SKM-1 treated with dmso at 0.1 percent for 144 hours (cell line): Measurements from ENCODE around the gene SPATA2.
"Not testable (repeated sequence)": the region's sequence is repeated elsewhere in the genome, so short reads cannot be mapped to it uniquely, and the experiment has no call there.

Experiments
- DNase-seq: peaks from one replicate; lab custom pipeline; 2025; ENCODE audit not compliant: unreplicated experiment; lab: John Stamatoyannopoulos, UW

SPATA2 gene, protein sequence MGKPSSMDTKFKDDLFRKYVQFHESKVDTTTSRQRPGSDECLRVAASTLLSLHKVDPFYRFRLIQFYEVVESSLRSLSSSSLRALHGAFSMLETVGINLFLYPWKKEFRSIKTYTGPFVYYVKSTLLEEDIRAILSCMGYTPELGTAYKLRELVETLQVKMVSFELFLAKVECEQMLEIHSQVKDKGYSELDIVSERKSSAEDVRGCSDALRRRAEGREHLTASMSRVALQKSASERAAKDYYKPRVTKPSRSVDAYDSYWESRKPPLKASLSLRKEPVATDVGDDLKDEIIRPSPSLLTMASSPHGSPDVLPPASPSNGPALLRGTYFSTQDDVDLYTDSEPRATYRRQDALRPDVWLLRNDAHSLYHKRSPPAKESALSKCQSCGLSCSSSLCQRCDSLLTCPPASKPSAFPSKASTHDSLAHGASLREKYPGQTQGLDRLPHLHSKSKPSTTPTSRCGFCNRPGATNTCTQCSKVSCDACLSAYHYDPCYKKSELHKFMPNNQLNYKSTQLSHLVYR

DNA sequence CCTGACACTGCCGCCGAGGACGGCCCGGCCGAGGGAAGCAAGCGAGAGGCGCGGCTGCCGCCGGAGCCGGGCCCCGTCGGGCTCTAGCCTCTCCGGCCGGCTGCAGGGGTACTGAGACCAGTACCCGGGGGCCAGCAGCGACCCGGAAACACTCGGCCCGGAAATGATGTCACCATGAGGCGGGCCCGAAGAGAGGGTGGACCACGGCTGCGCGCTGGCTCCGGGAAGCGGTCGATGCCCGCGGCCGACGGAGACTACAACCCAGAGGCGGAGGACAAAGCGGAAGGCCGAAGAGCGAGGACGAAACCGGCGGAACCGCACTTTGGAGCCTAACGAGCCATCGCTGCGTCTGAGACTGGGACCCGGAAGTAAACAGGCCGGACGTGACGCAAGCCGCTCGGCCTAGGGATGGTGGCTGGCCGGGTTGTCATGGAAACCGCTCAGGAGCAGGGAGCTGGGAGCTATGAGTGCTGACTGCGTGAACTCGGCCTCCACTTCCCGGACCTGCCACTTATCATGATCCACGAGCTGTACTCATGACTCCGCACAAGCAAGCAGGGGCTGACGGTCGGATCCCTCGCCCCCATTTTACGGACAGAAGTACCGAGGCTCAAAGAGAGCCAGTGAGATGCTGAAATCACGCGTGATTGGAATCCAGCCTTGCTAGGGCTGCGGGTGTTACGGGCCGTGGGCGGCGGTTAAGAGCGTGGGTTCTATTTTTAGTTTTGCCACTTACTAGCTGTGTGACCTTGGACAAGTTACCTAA lies at the start of gene SPATA2:
Gene SPATA2, minus strand, starts transcription at position 150 of the 766 bp plus-strand sequence. CDS start 7,039 bp downstream, outside the sequence.
- DNase-seq: peak; percentile 87

DNA sequence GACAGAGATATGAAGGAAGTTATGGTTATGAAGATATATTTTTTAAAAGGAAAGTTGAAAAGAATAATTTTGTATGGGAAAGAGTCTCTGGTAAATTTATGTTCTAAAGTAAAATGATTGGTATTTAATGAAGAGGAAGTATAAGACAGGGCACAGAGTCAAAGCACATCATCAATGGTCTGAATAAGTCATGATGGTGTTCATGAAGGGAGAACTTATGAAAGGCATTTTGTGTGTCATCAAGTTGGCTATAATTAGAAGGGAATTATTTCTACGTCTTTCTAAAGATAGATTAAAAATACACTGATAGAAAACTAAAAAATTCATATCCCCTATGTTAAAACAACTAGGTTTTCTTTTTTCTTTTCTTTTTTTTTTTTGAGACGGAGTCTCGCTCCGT lies 46.1 kb upstream of the SPATA2 start:
- no peak for DNase-seq

DNA sequence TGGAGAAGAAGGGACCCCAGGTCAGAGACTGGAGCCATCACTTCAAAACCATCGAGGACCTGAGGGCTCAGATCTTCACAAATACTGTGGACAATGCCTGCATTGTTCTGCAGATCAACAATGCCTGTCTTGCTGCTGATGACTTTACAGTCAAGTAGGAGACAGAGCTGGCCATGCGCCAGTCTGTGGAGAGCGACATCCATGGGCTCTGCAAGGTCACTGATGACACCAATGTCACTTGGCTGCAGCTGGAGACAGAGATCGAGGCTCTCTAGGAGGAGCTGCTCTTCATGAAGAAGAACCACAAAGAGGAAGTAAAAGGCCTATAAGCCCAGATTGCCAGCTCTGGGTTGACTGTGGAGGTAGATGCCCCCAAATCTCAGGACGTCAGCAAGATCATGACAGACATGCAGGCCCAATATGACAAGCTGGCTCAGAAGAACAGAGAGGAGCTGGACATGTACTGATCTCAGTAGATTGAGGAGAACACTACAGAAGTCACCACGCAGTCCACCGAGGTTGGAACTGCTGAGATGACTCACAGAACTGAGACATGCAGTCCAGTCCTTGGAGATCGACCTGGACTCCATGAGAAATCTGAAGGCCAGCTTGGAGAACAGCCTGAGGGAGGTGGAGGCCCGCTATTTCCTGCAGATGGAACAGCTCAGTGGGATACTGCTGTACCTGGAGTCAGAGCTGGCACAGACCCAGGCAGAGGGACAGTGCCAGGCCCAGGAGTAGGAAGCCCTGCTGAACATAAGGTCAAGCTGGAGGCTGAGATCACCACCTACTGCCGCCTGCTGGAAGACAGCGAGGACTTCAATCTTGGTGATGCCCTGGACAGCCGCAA lies 42.0 kb upstream of the SPATA2 start:
- peak; percentile 12 for DNase-seq

DNA sequence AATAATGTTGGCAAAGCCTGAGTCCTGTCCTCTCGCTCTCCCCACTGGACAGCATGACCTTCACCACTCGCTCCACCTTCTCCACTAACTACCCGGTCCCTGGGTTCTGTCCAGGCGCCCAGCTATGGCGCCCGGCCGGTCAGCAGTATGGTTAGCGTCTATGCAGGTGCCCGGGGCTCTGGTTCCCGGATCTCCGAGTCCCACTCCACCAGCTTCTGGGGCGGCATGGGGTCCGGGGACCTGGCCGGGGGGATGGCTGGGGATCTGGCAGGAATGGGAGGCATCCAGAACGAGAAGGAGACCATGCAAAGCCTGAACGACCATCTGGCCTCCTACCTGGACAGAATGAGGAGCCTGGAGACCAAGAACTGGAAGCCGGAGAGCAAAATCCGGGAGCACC lies 41.4 kb upstream of the SPATA2 start:
- DNase-seq: no peak

DNA sequence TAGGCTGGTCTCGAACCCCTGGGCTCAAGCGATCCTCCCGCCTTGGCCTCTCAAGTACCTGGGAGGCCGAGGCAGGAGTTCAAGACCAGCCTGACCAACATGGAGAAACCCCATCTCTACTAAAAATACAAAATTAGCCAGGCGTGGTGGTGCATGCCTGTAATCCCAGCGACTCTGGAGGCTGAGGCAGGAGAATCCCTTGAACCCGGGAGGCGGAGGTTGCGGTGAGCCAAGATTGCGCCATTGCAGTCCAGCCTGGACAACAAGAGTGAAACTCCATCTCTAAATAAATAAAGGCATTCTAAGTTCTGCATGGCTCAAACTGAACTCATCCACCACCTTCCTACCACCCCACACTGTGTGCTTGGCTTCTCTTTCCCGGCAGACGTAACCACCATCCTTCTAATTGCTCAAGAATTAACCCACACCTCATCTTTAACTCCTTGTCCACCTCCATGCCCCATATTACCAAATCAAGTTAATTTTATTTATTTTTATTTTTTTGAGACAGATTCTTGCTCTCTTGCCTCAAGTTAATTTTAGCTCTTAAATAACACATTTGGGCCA lies 40.6 kb upstream of the SPATA2 start:
- DNase-seq: not testable (repeated sequence)

DNA sequence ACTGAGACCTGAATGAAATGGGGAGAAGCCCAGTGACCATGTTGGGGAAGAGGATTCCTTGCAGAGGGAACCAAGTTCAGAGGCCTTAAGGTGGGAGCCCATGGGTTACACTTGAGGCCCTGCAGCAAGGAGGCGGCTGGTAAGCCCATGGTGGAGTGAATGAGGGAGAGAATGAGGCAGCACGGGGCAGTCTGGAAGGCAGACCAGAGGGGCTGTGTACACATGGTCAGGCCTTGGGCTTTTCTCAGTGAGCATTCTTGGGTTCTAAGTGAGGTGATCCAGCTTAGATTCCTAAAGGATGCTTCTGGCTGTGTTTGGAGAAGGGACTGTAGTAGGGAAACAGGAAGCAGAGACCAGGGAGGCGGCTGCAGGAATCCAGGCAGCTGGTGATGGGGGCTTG lies 39.8 kb upstream of the SPATA2 start:
- DNase-seq: no peak

DNA sequence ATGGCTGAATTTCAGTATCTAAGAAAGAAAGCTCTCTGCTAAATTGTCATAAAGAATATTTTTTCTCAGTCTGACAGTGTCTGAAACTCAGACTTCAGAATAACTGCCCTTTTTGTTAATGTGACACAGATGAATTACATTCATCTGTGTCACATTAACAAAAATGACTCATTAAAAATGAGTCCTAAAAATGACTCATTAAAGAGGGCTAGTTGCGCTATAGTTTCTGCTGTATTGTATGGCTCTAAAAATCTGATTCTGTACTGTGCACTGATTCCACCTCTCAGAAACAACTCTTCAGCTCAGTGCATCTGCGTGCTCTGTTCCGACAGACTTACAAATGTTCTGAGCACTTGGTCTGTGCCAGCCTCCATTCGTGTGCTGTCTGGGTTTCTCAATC lies 35.8 kb upstream of the SPATA2 start:
- no peak for DNase-seq

DNA sequence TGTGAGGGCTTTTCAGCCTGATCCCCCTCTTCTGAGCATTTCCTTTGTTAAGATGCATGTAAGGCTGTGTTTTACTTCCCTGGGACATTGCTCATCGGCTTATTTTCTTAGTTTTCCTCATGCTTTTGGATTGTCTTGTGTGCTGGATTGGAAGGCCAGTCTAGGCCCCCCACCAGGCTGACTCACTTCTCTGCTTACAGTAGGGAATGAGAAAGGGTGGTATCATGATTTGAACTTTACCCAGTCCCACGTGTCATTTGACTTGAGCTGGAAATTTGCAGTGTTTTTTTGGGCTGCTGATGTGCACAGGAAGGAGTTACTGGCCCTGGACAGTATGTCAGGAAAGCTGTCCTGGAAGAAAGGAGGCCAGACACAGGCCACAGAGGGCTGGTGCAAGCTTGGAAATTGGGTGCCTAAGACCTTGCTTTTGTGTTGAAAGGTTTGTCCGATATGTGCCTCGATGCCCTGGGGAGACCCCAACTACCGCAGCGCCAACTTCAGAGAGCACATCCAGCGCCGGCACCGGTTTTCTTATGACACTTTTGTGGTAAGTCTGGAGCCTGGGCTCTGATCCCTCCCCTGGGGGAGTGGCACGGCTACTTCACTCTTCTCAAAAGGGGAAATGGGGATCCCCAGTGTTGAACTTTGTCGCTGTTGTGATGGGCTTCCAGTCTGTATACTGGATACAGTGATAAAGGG lies 33.6 kb upstream of the SPATA2 start:
- no peak for DNase-seq

DNA sequence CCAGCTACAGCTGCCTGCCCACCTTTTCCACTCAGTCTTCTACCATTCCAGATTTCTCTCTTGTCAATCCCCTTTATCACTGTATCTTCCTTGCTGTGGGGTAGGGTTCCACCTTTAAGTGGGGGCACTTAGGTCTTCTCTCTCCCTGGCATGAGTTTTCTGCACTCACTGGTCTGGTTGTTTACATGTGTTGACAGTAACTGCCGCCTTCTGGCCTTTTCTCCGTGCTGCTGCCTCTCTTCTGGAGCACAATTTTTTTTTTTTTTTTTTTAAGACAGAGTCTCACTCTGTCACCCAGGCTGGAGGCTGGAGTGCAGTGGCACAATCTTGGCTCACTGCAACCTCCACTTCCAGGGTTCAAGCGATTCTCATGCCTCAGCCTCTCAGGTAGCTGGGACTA lies 32.8 kb upstream of the SPATA2 start:
- no peak for DNase-seq

DNA sequence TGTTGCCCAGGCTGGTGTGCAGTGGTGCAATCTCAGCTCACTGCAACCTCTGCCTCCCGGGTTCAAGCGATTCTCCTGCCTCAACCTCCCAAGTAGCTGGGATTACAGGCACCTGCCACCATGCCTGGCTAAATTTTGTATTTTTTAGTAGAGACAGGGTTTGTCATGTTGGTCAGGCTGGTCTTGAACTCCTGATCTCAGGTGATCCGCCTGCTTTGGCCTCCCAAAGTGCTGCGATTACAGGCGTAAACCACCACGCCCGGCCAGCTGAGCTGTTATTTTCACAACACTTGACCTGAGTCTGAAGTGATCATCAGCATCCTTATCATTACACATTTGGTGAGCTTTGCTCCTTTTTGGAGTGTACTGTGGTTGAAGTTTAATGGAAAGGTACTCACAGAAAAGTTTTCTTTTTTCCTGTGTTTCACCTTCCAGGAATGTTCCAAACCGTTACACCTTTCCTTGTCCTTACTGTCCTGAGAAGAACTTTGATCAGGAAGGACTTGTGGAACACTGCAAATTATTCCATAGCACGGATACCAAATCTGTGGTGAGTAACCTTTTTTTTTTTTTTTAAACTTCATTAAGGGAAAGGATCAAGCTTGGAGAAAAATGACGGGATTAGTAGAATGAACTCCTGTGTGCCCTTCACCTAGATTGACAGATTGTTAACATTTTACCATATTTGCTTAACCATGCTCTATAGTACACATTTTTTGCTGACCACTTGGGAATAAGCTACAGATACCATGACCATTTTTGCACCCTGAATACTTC lies 30.6 kb upstream of the SPATA2 start:
- DNase-seq: no peak

DNA sequence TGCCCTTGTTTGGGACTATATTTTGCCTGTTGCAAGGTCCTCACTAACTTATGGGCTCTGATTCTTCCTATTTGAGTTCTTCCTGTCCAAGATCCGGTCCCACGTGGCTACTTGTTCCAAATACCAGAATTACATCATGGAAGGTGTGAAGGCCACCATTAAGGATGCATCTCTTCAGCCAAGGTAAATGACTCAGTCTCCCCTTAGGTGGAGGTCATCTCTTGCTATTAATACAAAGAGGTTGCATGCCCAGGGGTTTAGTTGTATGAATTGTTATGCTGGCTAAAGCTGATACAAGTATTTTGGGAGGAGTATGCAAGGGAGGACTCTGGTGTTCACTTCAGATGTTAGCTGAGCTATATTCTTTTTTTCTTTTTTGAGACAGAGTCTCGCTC lies 30.0 kb upstream of the SPATA2 start:
- no peak for DNase-seq

DNA sequence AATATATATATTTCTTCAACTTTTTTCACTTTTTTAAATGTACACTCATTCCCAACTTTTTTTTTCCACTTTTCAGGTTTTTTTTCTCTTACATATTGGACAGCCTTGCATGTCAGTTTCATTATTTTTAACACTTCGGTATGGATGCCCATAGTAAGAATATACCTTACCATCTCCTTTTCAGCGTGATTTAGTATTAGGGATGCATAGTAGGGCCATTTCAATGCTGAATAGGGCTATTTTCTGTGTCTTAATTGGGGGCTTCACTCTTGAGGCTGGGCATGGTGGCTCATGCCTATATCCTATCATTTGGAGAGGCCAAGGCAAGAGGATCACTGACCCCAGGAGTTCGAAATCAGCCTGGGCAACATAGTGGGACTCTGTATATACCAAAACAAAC lies 27.6 kb upstream of the SPATA2 start:
- DNase-seq: no peak

DNA sequence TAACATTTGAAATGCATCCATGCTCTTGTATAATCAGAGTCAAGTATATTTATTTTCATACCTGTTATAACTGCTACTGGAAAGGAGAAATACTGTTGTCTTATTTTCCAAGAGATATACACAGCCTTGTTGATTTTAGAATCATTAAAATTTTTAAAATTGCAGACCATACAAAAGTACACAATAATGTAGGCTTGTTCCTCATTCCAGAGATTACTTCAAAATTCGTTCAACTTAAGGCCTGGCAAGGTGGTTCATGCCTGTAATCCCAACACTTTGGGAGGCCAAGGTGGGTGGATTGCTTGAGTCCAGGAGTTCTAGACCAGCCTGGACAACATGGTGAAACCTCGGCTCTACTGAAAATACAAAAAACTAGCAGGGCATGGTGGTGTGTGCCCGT lies 27.0 kb upstream of the SPATA2 start:
- no peak for DNase-seq

DNA sequence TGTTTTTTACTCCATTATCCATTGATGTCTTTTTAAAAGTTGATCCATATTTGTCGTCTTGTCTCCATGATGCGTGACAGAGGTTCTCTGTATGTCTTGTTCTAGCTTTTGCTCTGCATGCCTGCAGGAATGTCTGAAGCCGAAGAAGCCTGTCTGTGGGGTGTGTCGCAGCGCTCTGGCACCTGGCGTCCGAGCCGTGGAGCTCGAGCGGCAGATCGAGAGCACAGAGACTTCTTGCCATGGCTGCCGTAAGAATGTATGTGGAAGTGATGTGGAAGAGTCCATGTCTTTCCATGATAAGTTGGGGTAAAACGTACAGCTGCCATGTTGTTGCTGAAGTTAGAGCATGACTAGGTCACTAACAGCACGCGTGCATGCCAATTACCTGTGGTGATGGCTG lies 26.1 kb upstream of the SPATA2 start:
- no peak for DNase-seq

DNA sequence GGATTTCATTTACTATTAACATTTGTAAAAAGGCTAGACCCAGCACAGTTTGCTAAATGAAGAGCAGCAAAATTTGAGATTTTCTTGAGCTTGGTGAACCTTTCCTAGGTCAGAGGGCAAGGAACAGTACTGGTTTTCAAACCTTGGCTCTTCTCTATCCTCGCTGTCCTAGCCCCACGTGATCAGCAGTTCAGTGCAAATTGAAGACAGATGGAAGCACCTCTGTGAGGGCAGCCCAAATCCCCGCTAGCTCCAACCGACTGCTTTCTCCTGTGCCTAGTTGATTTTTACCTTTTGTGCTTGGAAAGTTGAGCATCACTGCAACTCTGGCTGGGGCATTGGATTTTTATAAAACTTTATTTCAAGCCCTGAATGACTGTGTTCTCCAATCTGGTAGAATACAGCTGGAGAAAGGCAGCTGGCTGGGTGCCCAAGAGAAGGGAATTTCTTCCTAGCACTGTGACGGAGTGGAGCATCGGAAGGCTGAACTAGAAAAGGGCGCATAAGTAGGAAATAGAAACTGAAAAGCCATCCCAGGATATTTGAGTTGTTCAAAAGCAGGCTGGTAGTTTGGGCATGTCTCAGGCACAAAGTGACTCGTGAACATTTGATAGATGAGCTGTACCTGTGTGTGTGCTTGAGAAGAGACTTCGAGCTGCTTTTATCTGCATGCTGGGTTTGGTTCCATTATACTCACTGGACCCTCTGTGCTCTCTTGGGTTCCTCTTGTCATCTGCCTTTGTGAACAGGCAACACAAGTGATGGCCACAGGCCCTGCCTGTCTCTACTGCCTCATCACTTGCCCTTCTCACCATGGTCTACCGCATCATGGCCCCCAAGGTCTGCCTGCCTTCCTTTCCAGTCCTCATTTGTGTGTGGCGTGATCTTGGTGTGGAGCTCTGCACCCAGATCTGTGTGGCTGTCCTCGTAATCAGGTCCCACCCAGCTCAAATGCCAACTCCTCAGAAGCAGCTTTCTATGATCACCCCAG lies 23.1 kb upstream of the SPATA2 start:
- no peak for DNase-seq

DNA sequence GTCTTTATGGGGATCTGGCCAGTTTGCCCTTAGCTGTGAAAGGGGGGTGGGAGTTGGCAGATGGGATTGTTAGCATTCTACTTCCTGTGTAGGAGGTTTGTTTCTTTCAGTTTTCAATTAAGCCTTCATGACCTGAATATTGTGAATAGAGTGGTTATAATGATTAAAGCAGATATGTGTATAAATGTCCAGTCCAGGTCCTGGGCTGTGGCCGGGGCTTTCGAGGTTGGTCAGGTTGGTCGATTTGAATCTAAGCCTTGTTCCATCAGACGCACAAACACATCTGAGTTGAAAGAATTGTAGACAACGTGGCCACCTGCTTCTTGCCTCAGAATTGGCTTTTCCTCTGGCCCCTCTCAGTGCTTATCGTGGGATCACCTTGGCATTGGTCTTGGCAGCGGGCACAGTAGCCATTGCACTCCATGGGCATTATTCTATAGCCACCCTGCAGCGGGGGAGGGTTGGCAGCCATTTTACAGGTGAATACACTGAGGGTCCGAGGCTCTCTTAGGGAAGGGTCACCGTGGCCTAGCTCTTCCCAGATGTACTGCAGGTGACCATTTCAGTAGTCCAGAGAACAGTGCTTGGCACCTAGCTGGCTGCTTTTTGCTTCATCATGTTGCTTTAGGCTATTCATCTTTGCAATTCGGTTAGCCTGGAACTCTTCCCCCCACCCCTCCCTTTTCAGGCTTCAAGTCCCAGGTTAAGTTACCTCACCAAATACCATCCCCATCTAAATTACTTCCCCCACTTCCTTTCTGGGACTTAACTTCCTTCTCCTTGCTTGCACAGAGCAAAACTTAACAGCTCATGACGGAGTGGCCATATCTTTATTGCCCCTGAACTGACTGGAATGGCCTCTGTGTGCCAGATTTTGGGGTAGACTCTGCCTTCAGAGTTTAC lies 21.9 kb upstream of the SPATA2 start:
- peak; percentile 76 for DNase-seq
